8988T (cell line): ENCODE results near the gene TMEM54.

ENCODE experiments used
- DNase-seq: peaks from one replicate; pipeline ENCODE4 v3.0.0; 2011

Gene TMEM54

DNA sequence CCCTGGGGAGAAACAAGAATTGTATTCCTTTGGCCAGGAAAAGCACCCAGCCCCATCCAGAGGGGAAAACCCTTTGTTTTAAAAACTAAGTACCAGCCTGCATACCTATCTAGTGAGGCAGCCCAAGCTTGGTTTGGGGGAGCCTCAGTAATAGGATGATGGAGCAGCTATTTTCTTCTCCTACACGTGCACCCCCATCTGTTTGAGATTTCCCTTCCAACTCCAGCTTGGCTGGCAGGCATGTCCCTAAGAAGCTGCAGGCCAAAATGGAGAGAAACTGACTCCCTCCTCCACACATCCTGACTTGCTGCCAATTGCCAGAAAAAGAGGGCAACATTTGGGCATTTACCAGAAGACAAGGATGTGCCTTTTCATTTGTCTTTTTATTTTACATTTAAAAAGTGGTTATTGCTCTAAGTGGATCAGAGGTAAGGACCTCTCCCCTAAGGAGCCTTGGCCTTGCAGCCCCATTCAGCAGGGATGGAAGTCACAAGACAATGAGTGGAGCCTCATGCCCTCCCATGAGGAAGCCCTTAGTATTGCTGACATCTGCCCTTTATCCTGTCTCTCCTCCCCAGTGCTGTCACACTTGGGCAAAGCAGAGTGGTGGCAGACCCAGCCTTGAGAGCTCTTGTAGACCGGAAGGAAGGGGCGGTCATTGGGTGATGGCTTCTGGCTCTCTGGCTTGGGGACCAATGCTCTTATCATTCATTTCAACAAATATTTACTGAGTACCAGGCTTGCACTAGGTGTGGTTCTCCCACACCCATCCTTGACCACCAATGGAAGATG lies 39.1 kb downstream of the TMEM54 start:
- DNase-seq, result no peak

DNA sequence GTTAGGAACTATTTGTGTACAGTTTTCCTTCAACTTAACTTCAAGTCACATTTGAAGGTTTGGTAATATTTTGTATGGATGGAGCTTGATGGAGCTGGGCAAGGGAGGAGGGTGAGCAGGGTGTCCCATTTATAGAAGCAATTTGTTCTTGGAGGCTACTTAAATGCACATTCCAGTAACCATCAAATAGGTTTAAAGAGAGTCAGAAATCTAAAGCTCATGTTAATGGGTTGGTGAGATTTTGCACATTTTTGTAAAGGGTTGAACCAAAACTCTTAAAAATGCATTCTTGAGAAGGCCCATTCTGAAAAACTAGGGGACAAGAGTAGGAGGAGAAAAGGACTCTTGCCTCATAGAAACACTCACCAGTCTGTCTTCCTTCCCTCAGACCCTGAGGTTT lies 40.6 kb downstream of the TMEM54 start:
- DNase-seq, result no peak

DNA sequence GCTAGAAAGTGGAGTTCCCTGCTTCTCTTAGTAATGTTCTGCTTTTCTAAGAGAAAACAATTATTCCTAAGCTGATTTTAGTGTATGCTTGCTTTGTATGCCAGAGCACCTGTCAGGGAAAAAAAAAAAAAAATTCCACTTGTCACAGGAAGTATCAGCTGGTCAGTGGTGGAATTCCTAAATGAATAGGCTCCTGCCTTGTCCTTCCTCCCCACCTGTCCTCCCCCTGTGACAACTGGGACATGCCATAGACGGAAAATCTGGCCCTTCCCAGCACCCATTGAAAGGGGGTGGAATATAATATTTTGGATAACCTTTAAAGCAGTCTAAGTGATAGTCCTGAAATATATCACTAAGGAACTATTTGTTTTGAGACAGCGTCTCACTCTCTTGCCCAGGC lies 41.3 kb downstream of the TMEM54 start:
- no peak for DNase-seq

DNA sequence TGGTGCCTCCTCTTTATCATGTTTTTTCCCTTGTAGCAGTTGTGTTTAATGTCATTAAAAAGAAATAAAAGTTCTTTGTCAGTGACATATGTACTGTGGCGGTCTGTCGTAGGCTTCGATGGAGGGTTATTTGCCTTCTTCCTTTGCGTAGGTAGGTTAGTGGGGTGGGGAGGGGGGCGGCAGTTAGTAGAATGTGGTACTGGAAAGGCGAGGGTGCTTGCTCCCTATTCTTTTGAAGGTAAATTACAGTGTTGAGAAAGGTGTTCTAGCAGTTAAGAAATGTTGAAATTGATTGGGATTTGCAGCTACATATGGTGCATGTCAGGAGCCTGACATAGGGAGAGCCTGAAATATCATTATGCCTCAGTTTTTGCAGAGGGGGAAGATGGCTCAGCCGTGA lies 42.4 kb downstream of the TMEM54 start:
- no peak for DNase-seq

DNA sequence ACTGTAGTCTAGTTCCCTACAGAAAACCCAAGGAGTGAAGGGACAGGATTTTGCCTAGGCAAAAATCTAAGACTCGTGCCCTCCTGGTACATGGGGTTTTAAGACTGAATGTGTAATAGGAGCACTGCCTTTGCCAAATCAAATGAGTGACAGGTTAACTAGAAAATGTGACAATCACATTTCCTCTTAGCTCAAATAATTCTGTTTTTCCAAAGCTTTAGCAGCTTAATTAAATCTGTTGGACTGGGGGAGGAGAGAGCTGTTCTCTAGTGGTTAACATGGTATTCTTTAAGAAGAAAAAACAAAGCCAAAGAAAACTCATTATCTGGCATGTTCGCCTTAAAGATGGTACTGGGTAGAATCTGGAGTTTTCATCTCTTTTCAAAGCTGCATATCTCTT lies 43.1 kb downstream of the TMEM54 start:
- DNase-seq, result no peak

DNA sequence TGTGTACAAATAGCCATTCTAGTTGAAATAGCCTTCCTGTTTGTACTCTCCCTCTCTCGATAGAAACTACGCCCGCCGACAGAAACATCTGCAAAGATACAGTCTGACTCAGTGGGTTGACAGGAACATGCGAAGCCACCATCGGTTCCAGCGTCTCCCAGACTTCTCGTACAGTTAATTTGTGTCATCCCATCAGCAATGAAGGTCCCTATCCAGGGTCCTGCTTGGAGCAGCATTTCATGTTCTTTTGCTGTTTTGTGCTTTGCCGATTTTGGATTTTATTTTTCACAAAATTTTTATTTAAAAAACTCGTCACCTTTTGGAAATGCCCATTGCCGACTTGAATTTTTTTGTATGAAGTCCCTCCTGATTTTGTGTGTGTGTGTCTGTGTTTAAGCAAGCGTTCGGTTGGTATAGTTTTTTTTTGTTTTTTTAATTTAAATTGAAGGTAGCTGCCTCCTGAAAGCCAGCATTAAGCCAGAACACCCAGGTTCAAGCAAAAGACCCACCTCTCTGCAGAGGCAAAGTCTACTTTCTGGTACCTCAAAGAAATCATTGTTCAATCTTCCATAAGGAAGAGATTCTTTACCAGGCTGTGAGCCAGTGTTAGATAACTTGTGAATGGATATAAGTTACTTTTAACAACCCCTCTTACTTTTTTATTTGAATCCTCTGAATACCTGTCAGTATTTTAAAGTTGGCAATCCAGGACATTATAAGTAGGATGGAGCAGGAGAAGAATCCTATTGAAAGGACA lies 45.1 kb downstream of the TMEM54 start:
- DNase-seq, result no peak

DNA sequence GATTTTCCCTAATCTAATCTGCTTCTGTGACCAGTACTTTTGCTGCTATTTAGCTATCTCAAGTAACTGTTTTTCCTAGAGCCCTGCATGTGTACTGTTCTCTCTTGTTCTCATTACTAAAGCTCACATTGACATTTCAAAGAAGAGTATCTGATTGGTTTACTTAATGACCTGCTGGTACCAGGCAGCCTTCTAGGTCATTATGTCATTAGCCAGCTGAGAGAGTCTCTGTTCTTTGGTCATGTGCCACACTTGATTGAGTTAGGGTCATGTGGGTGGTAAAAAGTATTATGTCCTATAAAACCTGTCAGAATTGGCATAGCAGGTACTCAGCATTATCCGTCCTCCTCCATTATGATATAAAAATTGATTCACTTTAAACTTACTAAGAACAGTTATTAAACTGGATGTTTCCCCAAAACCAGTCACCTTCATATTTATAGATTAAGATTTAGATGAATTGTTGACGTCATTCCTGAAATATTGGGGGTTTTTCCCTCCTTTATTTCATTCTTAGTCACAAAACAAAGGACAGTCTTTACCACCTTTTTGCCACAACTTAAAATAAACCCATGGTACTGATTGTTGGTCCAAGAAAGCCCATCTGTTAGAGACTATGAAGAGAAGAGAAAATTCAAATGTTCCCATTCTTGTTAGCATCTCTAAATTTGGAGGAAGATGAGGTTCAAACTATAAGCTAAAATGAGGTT lies 52.7 kb downstream of the TMEM54 start:
- no peak for DNase-seq
